Endothelial cell of umbilical vein (primary cell): ENCODE measurements around the gene TMPRSS5. TPM values are rescaled to one million over a fixed set of nuclear protein-coding genes. Genes with fewer than 3 reads are reported as not detected.

Experiments
- BruUV-seq: library from RNA; stranded (reverse); fragments of 400-500 nt; replicated peaks from 2 replicates; lab custom pipeline; 2021; lab: Mats Ljungman, UMichigan
- CTCF ChIA-PET: fragments of 300-600, 350-600 bp; sonication (Branson Sonifier 250); formaldehyde crosslinking; loops from one replicate; lab custom pipeline; 2021; ENCODE audit warnings: antibody characterized with exemption, inconsistent platforms; lab: Charles Lee
- POLR2A ChIA-PET: fragments of 300-600, 350-600 bp; sonication (Branson Sonifier 250); formaldehyde crosslinking; loops from one replicate; lab custom pipeline; 2021; ENCODE audit warnings: antibody characterized with exemption, inconsistent platforms; lab: Charles Lee
- DNase-seq: peaks from one replicate; pipeline ENCODE4 v3.0.0-alpha.2; 2011; ENCODE audit warnings: low read depth, low spot score
- FAIRE-seq: peaks from 2 replicates; lab custom pipeline; 2011; peaks lifted over from hg19 to GRCh38; lab: Jason Lieb, UNC
- H2AFZ ChIP-seq: 2 replicates; pipeline ENCODE4 v1.6.0; 2012; ENCODE audit warnings: low read depth, low read length, control low read depth, inconsistent platforms
- H3K27ac ChIP-seq: 2 replicates; pipeline ENCODE4 v1.5.1; 2011; ENCODE audit warnings: low read depth, mild to moderate bottlenecking, control low read depth, low read length, moderate library complexity; ENCODE audit not compliant: insufficient read depth
- H3K27me3 ChIP-seq, 2 experiments: 2 replicates each; pipeline versions ENCODE4 v1.6.0 to v1.6.1; 2011; ENCODE audit warnings: low read length in 2 of 2, mixed read lengths in 1 of 2; ENCODE audit not compliant: control insufficient read depth in 2 of 2, insufficient read depth in 2 of 2
- H3K36me3 ChIP-seq, 2 experiments: 2 replicates in 1 of 2; 3 replicates in 1 of 2; pipeline ENCODE4 v1.5.1; 2011; ENCODE audit warnings: low read length in 2 of 2, mild to moderate bottlenecking in 1 of 2, moderate library complexity in 1 of 2; ENCODE audit not compliant: control insufficient read depth in 2 of 2, insufficient read depth in 2 of 2; ENCODE audit errors: extremely low read depth in 1 of 2
- H3K4me1 ChIP-seq: 3 replicates; pipeline ENCODE4 v1.5.1; 2011; ENCODE audit warnings: mild to moderate bottlenecking, low read length; ENCODE audit not compliant: control insufficient read depth, insufficient read depth; ENCODE audit errors: extremely low read depth
- H3K4me2 ChIP-seq: 2 replicates; pipeline ENCODE4 v1.6.1; 2011; ENCODE audit warnings: low read length, control low read depth, mixed read lengths; ENCODE audit not compliant: insufficient read depth
- H3K4me3 ChIP-seq, 3 experiments: fragments of 200-600 bp in 1 of 3; sonication (generic), shearing (Covaris generic) in 1 of 3; replicated peaks in 1 of 3; 2 replicates each; pipeline ENCODE4 v1.5.1; 2011 to 2016; ENCODE audit warnings: control low read depth in 3 of 3, low read length in 3 of 3, mild to moderate bottlenecking in 2 of 3, inconsistent platforms in 1 of 3, low read depth in 1 of 3, moderate library complexity in 1 of 3; ENCODE audit not compliant: insufficient read depth in 1 of 3
- H3K79me2 ChIP-seq: 2 replicates; pipeline ENCODE4 v1.6.0; 2012; ENCODE audit warnings: low read length, inconsistent platforms; ENCODE audit not compliant: control insufficient read depth, insufficient read depth
- H3K9ac ChIP-seq: replicated peaks from 2 replicates; pipeline ENCODE3; 2011; ENCODE audit warnings: low read length, control low read depth; ENCODE audit not compliant: insufficient read depth; ENCODE audit errors: extremely low read depth
- H3K9me1 ChIP-seq: replicated peaks from 3 replicates; pipeline ENCODE4 v1.6.0; 2011; ENCODE audit warnings: mild to moderate bottlenecking, low read length; ENCODE audit not compliant: control insufficient read depth, insufficient read depth; ENCODE audit errors: extremely low read depth
- H3K9me3 ChIP-seq: replicated peaks from 2 replicates; pipeline ENCODE4 v1.5.1; 2012; ENCODE audit warnings: low read length, inconsistent platforms; ENCODE audit not compliant: control insufficient read depth, insufficient read depth
- H4K20me1 ChIP-seq: replicated peaks from 2 replicates; pipeline ENCODE3; 2011; ENCODE audit warnings: mild to moderate bottlenecking, low read length; ENCODE audit not compliant: control insufficient read depth, insufficient read depth; ENCODE audit errors: extremely low read depth
- EZH2 ChIP-seq: IDR thresholded peaks from 2 replicates; pipeline ENCODE4 v1.6.1; 2012; ENCODE audit warnings: borderline replicate concordance, low read depth, mild to moderate bottlenecking, moderate library complexity, low read length, inconsistent platforms; ENCODE audit not compliant: severe bottlenecking
- FOS ChIP-seq: IDR thresholded peaks from 2 replicates; pipeline ENCODE4 v1.6.1; 2011; ENCODE audit warnings: mild to moderate bottlenecking, low read length, moderate library complexity, borderline replicate concordance; ENCODE audit not compliant: insufficient read depth
- GATA2 ChIP-seq: IDR thresholded peaks from 2 replicates; pipeline ENCODE4 v1.7.0; 2011; ENCODE audit warnings: low read depth, mild to moderate bottlenecking, moderate library complexity, mixed read lengths, low read length; ENCODE audit not compliant: insufficient read length, insufficient read depth
- JUN ChIP-seq: IDR thresholded peaks from 2 replicates; pipeline ENCODE4 v1.6.1; 2011; ENCODE audit warnings: borderline replicate concordance, low read depth; ENCODE audit not compliant: insufficient read length, insufficient read depth
- MAX ChIP-seq: IDR thresholded peaks from 2 replicates; pipeline ENCODE4 v1.6.1; 2011; ENCODE audit not compliant: insufficient read depth, insufficient read length
- MYC ChIP-seq: IDR thresholded peaks from one replicate; pipeline ENCODE4 v1.6.1; 2011; ENCODE audit warnings: mild to moderate bottlenecking, low read depth, low read length
- POLR2A ChIP-seq: IDR thresholded peaks from 2 replicates; pipeline ENCODE4 v1.6.1; 2012; ENCODE audit warnings: low read depth, mild to moderate bottlenecking, control low read depth, low read length
- POLR2AphosphoS5 ChIP-seq: IDR thresholded peaks from 2 replicates; pipeline ENCODE4 v1.6.1; 2012; ENCODE audit warnings: low read depth, mild to moderate bottlenecking, control low read depth, low read length, moderate library complexity; ENCODE audit not compliant: insufficient read depth
- dilution Hi-C: fragments of 300-500 bp; cut with MboI; formaldehyde crosslinking; loops from one replicate; pipeline ENCODE4 v1.15.0; 2019; ENCODE audit warnings: low sequenced_read_pairs; ENCODE audit not compliant: extremely low pct_ligation_motif_present
- intact Hi-C: fragments of 100-400 bp; cut with micrococcal nuclease; formaldehyde crosslinking; loops from one replicate; pipeline ENCODE4 v1.10.0; 2022
- polyA plus RNA-seq, 4 experiments: library from polyadenylated mRNA; depleted of rRNA in 3 of 4; stranded (reverse) in 3 of 4; unstranded in 1 of 4; fragments of >200 nt; gene quantifications; 2 replicates each; pipeline versions ENCODE4 v1.2.1 to v1.2.3, GENCODE V29; 2011 to 2012; ENCODE audit warnings: missing spikeins in 1 of 4
- total RNA-seq: library from RNA; stranded (reverse); gene quantifications from 2 replicates; pipeline ENCODE4 v1.2.3, GENCODE V29; 2021
- TF ChIP-seq, protein P1 (sequence below), 2 donors: IDR thresholded peaks; 1 replicate in 1 of 2; 2 replicates in 1 of 2; pipeline ENCODE4 v1.5.1; 2011; ENCODE audit warnings: low read length in 2 of 2, mild to moderate bottlenecking in 2 of 2, moderate library complexity in 2 of 2, control low read depth in 1 of 2, inconsistent platforms in 1 of 2, low read depth in 1 of 2; ENCODE audit not compliant: insufficient read depth in 1 of 2; ENCODE audit errors: extremely low read depth in 1 of 2

The TMPRSS5 gene
- total and polyA plus RNA-seq, 2 donors (not counting 3 experiments of a cell fraction or from before 2014, with no cell fraction given) = 0.40 to 0.64 TPM

GRCh38 chr11:113651023-113651422 lies 55.1 kb downstream of the TMPRSS5 start:
- no peak overlapping the region for H3K9ac ChIP-seq
- no peaks in the 10 kb centered on the region for H3K36me3 ChIP-seq
- TF ChIP-seq GATA2 (no peak), POLR2AphosphoS5 (no peak), MYC (no peak), JUN (no peak), POLR2A (no peak), MAX (no peak), FOS (no peak), EZH2 (no peak)
- TF ChIP-seq, protein P1, sequence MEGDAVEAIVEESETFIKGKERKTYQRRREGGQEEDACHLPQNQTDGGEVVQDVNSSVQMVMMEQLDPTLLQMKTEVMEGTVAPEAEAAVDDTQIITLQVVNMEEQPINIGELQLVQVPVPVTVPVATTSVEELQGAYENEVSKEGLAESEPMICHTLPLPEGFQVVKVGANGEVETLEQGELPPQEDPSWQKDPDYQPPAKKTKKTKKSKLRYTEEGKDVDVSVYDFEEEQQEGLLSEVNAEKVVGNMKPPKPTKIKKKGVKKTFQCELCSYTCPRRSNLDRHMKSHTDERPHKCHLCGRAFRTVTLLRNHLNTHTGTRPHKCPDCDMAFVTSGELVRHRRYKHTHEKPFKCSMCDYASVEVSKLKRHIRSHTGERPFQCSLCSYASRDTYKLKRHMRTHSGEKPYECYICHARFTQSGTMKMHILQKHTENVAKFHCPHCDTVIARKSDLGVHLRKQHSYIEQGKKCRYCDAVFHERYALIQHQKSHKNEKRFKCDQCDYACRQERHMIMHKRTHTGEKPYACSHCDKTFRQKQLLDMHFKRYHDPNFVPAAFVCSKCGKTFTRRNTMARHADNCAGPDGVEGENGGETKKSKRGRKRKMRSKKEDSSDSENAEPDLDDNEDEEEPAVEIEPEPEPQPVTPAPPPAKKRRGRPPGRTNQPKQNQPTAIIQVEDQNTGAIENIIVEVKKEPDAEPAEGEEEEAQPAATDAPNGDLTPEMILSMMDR (IDR thresholded peaks at IDR 0.05; ENCODE audit: extremely low read depth in 1 of 2, insufficient read depth in 1 of 2, low read depth in 1 of 2, low read length in 2 of 2) = no peak
- POLR2A ChIA-PET = no interaction called here
- no peaks in the 10 kb centered on the region for H3K9me1 ChIP-seq
- no peaks in the 10 kb centered on the region for H3K9me3 ChIP-seq
- DNase-seq (no peak), FAIRE-seq (no peak)
- H3K79me2 ChIP-seq = no peaks in the 10 kb centered on the region
- no peaks in the 10 kb centered on the region for H3K27me3 ChIP-seq
- no TSS peak for BruUV-seq
- no peak overlapping the region for H3K4me2 ChIP-seq
- CTCF ChIA-PET = no interaction called here
- H2AFZ ChIP-seq = no peak overlapping the region
- H3K4me3 ChIP-seq = no peak overlapping the region
- H3K27ac ChIP-seq = no peak overlapping the region
- intact Hi-C loops (no loop called here), dilution Hi-C loops (no loop called here)
- no peaks in the 10 kb centered on the region for H4K20me1 ChIP-seq
- no peaks in the 10 kb centered on the region for H3K4me1 ChIP-seq
